ENCODE results near the gene CREB1. TPM values are rescaled to one million over a fixed set of nuclear protein-coding genes. Genes with fewer than 3 reads are reported as not detected.
A peak's percentile ranks its signal among the peaks of the same experiment; 100 is the strongest.
"Not testable (repeated sequence)": the region's sequence is repeated elsewhere in the genome, so short reads cannot be mapped to it uniquely, and the experiment has no call there.

CREB1 gene
- total RNA-seq, 4 donors from 2014 or later, result 31.1 to 51.5 (median 43.3) TPM

DNA sequence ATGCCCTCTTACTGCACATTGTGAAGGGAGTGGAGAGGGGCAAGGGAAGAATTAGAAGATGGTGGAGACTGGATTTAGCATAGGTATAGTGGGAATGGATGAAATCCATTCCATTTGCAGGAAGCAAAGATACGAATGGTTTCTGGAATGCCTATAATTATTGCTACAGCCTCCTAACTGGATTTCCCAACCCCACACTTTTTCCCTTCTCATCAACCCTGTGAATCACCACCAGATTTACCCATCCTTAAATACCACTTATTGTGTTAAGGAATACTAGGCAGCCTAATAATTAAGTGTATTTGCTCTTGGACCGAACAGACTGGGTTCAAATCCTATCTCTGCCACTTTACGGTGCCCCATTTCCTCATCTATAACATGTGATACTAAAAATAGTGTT, 39.3 kb upstream of the CREB1 start:
- H3K9me3 ChIP-seq, result no peaks in the 10 kb centered on the region
- no peaks in the 10 kb centered on the region for H3K36me3 ChIP-seq
- H3K27me3 ChIP-seq, result no peaks in the 10 kb centered on the region
- no peak overlapping the region for H3K4me3 ChIP-seq
- 93% methylated on average over 3 of the region's 3 CpGs for WGBS
- H3K27ac ChIP-seq (replicated peaks in 1 of 4), result no peak overlapping the region
- no peak for TF ChIP-seq EP300 (IDR thresholded peaks at IDR 0.05)
- TF ChIP-seq POLR2AphosphoS5 (IDR thresholded peaks at IDR 0.05), result no peak
- TF ChIP-seq, protein P1, sequence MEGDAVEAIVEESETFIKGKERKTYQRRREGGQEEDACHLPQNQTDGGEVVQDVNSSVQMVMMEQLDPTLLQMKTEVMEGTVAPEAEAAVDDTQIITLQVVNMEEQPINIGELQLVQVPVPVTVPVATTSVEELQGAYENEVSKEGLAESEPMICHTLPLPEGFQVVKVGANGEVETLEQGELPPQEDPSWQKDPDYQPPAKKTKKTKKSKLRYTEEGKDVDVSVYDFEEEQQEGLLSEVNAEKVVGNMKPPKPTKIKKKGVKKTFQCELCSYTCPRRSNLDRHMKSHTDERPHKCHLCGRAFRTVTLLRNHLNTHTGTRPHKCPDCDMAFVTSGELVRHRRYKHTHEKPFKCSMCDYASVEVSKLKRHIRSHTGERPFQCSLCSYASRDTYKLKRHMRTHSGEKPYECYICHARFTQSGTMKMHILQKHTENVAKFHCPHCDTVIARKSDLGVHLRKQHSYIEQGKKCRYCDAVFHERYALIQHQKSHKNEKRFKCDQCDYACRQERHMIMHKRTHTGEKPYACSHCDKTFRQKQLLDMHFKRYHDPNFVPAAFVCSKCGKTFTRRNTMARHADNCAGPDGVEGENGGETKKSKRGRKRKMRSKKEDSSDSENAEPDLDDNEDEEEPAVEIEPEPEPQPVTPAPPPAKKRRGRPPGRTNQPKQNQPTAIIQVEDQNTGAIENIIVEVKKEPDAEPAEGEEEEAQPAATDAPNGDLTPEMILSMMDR (IDR thresholded peaks at IDR 0.05), result no peak
- TF ChIP-seq POLR2A (IDR thresholded peaks at IDR 0.05; ENCODE audit: low read depth), result no peak
- no peak for DNase-seq (ENCODE audit: extremely low spot score)
- peaks cover 0 to 4% (median 0%) of the 10 kb centered on the region in 4 donors for H3K4me1 ChIP-seq
- intact Hi-C loops (cut with DNase I), result no loop called here

DNA sequence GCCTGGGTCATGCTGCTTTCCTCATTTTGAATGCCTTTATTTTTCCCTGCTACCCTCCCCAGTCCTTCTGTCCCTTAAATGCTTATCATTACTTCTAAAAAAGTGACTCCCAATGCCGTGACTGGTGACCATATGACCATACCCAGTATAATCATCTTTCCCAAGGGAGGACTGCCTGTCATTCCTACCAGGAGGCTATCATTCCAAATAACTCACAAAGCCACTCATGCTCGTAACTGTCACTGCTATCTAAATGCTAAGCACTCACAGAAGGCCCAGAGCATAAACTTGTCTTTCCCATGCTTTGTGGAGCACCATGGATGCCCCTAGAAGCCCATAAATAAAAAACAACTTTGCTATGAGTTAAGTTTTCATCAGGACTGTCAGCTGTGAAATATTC, 38.7 kb upstream of the CREB1 start:
- DNase-seq (ENCODE audit: extremely low spot score), result peak; percentile 29
- H3K36me3 ChIP-seq, result no peaks in the 10 kb centered on the region
- no peak overlapping the region for H3K27ac ChIP-seq (replicated peaks in 1 of 4)
- H3K4me1 ChIP-seq, result peaks cover 0 to 4% (median 0%) of the 10 kb centered on the region in 4 donors
- 92% methylated on average over 2 of the region's 2 CpGs for WGBS
- no peak overlapping the region for H3K4me3 ChIP-seq
- no peak for TF ChIP-seq EP300 (IDR thresholded peaks at IDR 0.05)
- TF ChIP-seq, protein P1 (IDR thresholded peaks at IDR 0.05), result no peak
- TF ChIP-seq POLR2AphosphoS5 (IDR thresholded peaks at IDR 0.05), result no peak
- TF ChIP-seq POLR2A (IDR thresholded peaks at IDR 0.05; ENCODE audit: low read depth), result no peak
- no peaks in the 10 kb centered on the region for H3K27me3 ChIP-seq
- H3K9me3 ChIP-seq, result no peaks in the 10 kb centered on the region
- intact Hi-C loops (cut with DNase I), result no loop called here

DNA sequence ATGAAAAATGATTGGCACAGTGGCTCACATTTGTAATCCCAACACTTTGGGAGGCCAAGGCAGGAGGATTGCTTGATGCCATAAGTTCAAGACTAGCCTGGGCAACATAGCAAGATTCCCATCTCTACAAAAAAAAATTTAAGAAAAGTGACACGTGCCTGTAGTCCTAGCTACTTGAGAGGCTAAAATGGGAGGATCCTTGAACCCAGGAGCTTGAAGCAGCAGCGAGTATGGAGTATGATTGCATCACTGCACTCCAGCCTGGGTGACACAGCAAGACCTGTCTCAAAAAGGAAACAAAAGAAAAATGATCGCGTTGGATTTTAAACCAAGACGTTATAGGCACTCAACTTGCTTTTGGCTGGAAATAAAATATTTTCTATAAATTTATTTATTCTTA, 37.8 kb upstream of the CREB1 start:
- 70% methylated on average over 5 of the region's 5 CpGs for WGBS
- peak; percentile 3 for DNase-seq (ENCODE audit: extremely low spot score)
- Histone ChIP-seq H3K27ac (replicated peaks in 1 of 4) (no peak overlapping the region), H3K36me3 (no peaks in the 10 kb centered on the region), H3K4me1 (peaks cover 0 to 4% (median 4%) of the 10 kb centered on the region in 4 donors), H3K9me3 (no peaks in the 10 kb centered on the region), H3K4me3 (no peak overlapping the region), H3K27me3 (no peaks in the 10 kb centered on the region)
- TF ChIP-seq, protein P1 (IDR thresholded peaks at IDR 0.05), result no peak
- TF ChIP-seq POLR2AphosphoS5 (IDR thresholded peaks at IDR 0.05) (no peak), POLR2A (IDR thresholded peaks at IDR 0.05; ENCODE audit: low read depth) (no peak), EP300 (IDR thresholded peaks at IDR 0.05) (no peak)
- intact Hi-C loops (cut with DNase I), result no loop called here

DNA sequence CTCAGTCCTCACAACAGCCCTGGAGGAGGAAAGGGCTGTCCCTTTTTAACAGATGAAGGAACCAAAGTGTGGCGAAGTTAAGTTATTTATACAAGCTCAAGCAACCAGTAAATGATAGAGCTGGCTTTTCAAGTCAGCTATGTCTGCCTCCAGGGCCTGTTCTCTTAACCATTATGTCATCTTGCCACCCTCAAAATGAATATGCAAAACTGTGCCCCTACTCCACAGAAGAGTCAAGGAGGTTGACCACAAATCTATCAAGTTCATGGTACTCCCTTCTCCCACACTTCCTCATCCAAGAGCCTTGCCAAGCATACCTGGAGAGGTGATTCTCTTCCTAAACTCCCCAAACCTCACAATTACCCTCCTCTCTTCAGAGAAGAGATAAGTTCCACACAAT, 37.3 kb upstream of the CREB1 start:
- Histone ChIP-seq H3K4me1 (peaks cover 2 to 7% (median 5%) of the 10 kb centered on the region in 4 donors), H3K9me3 (no peaks in the 10 kb centered on the region), H3K27me3 (no peaks in the 10 kb centered on the region), H3K36me3 (no peaks in the 10 kb centered on the region), H3K27ac (replicated peaks in 1 of 4) (no peak overlapping the region), H3K4me3 (no peak overlapping the region)
- DNase-seq (ENCODE audit: extremely low spot score), result peak; percentile 8
- intact Hi-C loops (cut with DNase I), result no loop called here
- TF ChIP-seq, protein P1 (IDR thresholded peaks at IDR 0.05), result no peak
- no peak for TF ChIP-seq EP300 (IDR thresholded peaks at IDR 0.05)
- TF ChIP-seq POLR2A (IDR thresholded peaks at IDR 0.05; ENCODE audit: low read depth), result no peak
- no peak for TF ChIP-seq POLR2AphosphoS5 (IDR thresholded peaks at IDR 0.05)
- 48% methylated on average over 1 of the region's 1 CpG for WGBS

DNA sequence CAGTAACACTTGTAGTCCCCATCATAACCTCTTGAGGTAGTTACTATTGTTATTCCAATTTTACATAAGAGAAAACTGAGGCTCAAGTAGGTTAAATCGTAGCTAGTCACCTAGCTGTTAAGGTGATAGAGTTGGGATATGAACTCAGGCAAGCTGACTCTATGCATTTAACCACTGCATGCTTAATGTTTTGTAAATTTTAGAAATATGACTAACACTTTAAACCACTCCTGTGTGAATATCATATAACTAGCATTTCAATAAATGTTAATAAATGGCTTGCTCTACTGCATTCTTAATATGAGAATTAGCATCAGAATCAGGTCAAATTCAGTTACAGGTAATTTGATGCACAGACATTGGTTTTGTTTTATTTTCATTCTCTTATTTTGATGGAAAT, 35.6 kb upstream of the CREB1 start:
- no peak for TF ChIP-seq POLR2A (IDR thresholded peaks at IDR 0.05; ENCODE audit: low read depth)
- TF ChIP-seq EP300 (IDR thresholded peaks at IDR 0.05), result no peak
- TF ChIP-seq, protein P1 (IDR thresholded peaks at IDR 0.05), result no peak
- TF ChIP-seq POLR2AphosphoS5 (IDR thresholded peaks at IDR 0.05), result no peak
- Histone ChIP-seq H3K36me3 (no peaks in the 10 kb centered on the region), H3K27ac (replicated peaks in 1 of 4) (no peak overlapping the region), H3K9me3 (no peaks in the 10 kb centered on the region), H3K4me1 (peaks cover 4 to 21% (median 19%) of the 10 kb centered on the region in 4 donors), H3K4me3 (no peak overlapping the region), H3K27me3 (no peaks in the 10 kb centered on the region)
- intact Hi-C loops (cut with DNase I), result no loop called here
- no peak for DNase-seq (ENCODE audit: extremely low spot score)
- 75% methylated on average over 1 of the region's 1 CpG for WGBS

DNA sequence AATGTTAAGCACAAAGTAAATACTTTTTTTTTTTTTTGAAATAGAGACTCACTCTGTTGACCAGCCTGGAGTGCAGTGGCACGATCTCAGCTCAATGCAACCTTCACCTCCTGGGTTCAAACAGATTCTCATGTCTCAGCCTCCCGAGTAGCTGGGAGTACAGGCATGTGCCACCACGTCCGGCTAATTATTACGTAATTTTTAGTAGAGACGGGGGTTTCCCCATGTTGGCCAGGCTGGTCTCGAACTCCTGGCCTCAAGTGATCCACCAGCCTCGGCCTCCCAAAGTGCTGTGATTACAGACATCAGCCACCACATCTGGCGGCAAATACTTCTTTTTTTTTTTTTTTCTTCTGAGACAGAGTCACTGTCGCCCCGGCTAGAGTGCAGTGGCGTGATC, 32.8 kb upstream of the CREB1 start:
- H3K4me1 ChIP-seq, result peaks cover 6 to 30% (median 27%) of the 10 kb centered on the region in 4 donors
- H3K9me3 ChIP-seq; H3K4me3 ChIP-seq; H3K27me3 ChIP-seq; DNase-seq (ENCODE audit: extremely low spot score); H3K36me3 ChIP-seq; intact Hi-C loops (cut with DNase I): not testable (repeated sequence)
- H3K27ac ChIP-seq (replicated peaks in 1 of 4), result peak overlapping the region in 1 of 4 donors; percentile 30
- 86% methylated on average over 12 of the region's 12 CpGs for WGBS
